ENCODE data around the gene MAN2A2.

The MAN2A2 gene

GRCh38 chr15:90876046-90876445 is 27.1 kb upstream of the MAN2A2 start:
- Histone ChIP-seq H3K9me2 (replicated peaks; ENCODE audit: control insufficient read depth, low read length) (no peaks in the 10 kb centered on the region), H3K4me1 (ENCODE audit: control insufficient read depth, low read length) (peaks cover 12% of the 10 kb centered on the region), H3K9me3 (ENCODE audit: control insufficient read depth, insufficient read depth, low read length) (no peaks in the 10 kb centered on the region), H3K79me2 (ENCODE audit: control insufficient read depth, low read length) (peaks cover 36% of the 10 kb centered on the region), H3F3A (ENCODE audit: control insufficient read depth, insufficient read depth) (no peaks in the 10 kb centered on the region), H3K4me3 (ENCODE audit: low read length) (no peak overlapping the region), H3K27ac (ENCODE audit: low read depth, low read length) (no peak overlapping the region), H3K27me3 (ENCODE audit: control insufficient read depth, low read length) (no peaks in the 10 kb centered on the region), H3K36me3 (ENCODE audit: control insufficient read depth, low read length) (peaks cover 32% of the 10 kb centered on the region), H3K4me2 (ENCODE audit: low read length) (no peak overlapping the region), H4K20me1 (ENCODE audit: control insufficient read depth, insufficient read depth, low read depth, low read length) (0 out of 2 replicates have a peak, but pooled peaks cover 5% of the 10 kb centered on the region)
- TF ChIP-seq EZH2phosphoT487 (IDR thresholded peaks at IDR 0.05; ENCODE audit: borderline replicate concordance, low read length), result no peak
- TF ChIP-seq, protein P1, sequence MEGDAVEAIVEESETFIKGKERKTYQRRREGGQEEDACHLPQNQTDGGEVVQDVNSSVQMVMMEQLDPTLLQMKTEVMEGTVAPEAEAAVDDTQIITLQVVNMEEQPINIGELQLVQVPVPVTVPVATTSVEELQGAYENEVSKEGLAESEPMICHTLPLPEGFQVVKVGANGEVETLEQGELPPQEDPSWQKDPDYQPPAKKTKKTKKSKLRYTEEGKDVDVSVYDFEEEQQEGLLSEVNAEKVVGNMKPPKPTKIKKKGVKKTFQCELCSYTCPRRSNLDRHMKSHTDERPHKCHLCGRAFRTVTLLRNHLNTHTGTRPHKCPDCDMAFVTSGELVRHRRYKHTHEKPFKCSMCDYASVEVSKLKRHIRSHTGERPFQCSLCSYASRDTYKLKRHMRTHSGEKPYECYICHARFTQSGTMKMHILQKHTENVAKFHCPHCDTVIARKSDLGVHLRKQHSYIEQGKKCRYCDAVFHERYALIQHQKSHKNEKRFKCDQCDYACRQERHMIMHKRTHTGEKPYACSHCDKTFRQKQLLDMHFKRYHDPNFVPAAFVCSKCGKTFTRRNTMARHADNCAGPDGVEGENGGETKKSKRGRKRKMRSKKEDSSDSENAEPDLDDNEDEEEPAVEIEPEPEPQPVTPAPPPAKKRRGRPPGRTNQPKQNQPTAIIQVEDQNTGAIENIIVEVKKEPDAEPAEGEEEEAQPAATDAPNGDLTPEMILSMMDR (IDR thresholded peaks at IDR 0.05; ENCODE audit: low read depth, low read length, poor library complexity, severe bottlenecking), result no peak

DNA sequence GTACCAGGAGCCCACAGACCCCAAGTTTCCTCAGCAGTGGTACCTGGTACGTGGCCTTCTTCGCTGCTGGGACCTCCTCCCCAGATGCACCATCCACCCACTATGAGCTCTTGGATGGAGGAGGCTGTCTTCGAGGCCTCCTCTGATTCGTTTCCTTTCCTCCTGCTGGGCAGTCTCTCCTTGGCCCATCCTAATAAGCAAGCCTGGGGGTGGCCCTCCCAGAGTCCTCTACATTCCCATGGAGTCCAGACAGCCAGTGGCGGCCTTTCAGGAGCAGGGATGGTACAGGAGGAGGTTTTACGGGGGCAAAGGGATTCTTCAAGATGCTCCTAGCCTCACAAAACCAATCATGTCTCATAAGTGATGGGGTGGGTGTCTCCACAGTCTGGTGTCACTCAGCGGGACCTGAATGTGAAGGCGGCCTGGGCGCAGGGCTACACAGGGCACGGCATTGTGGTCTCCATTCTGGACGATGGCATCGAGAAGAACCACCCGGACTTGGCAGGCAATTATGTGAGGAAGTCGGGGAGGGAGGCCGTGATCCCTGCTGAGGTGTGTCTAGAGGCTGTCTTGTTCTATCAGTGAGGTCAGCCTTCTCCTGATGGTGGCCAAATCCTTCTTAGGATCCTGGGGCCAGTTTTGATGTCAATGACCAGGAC is 26.5 kb upstream of the MAN2A2 start:
- no peaks in the 10 kb centered on the region for H3F3A ChIP-seq (ENCODE audit: control insufficient read depth, insufficient read depth)
- peaks cover 36% of the 10 kb centered on the region for H3K36me3 ChIP-seq (ENCODE audit: control insufficient read depth, low read length)
- no peak overlapping the region for H3K27ac ChIP-seq (ENCODE audit: low read depth, low read length)
- H3K79me2 ChIP-seq (ENCODE audit: control insufficient read depth, low read length), result peaks cover 36% of the 10 kb centered on the region
- no peaks in the 10 kb centered on the region for H3K9me2 ChIP-seq (replicated peaks; ENCODE audit: control insufficient read depth, low read length)
- TF ChIP-seq, protein P1 (IDR thresholded peaks at IDR 0.05; ENCODE audit: low read depth, low read length, poor library complexity, severe bottlenecking), result no peak
- TF ChIP-seq EZH2phosphoT487 (IDR thresholded peaks at IDR 0.05; ENCODE audit: borderline replicate concordance, low read length), result no peak
- H3K4me1 ChIP-seq (ENCODE audit: control insufficient read depth, low read length), result peaks cover 11% of the 10 kb centered on the region
- H3K27me3 ChIP-seq (ENCODE audit: control insufficient read depth, low read length), result no peaks in the 10 kb centered on the region
- no peaks in the 10 kb centered on the region for H3K9me3 ChIP-seq (ENCODE audit: control insufficient read depth, insufficient read depth, low read length)
- no peak overlapping the region for H3K4me2 ChIP-seq (ENCODE audit: low read length)
- no peak overlapping the region for H3K4me3 ChIP-seq (ENCODE audit: low read length)
- 0 out of 2 replicates have a peak, but pooled peaks cover 5% of the 10 kb centered on the region for H4K20me1 ChIP-seq (ENCODE audit: control insufficient read depth, insufficient read depth, low read depth, low read length)

DNA sequence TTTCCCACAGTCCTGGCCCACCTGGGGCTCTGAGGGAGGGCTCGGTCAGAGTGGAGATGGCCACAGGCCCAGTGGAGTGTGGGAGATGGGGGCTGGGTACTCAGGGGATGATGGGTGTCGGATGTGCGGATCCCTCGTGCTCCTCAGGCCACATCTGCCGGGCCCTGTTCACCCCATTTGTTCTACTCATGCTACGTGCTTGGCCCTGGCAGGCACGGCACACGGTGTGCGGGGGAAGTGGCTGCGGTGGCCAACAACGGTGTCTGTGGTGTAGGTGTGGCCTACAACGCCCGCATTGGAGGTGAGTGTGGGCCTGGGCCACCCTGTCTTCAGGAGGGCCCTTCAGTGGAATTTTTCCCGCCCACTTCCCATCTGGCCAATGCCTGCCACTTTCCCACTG is 25.8 kb upstream of the MAN2A2 start:
- no peaks in the 10 kb centered on the region for H3F3A ChIP-seq (ENCODE audit: control insufficient read depth, insufficient read depth)
- H3K27me3 ChIP-seq (ENCODE audit: control insufficient read depth, low read length), result no peaks in the 10 kb centered on the region
- H3K9me3 ChIP-seq (ENCODE audit: control insufficient read depth, insufficient read depth, low read length), result no peaks in the 10 kb centered on the region
- no peak for TF ChIP-seq EZH2phosphoT487 (IDR thresholded peaks at IDR 0.05; ENCODE audit: borderline replicate concordance, low read length)
- TF ChIP-seq, protein P1 (IDR thresholded peaks at IDR 0.05; ENCODE audit: low read depth, low read length, poor library complexity, severe bottlenecking), result no peak
- H3K4me1 ChIP-seq (ENCODE audit: control insufficient read depth, low read length), result peaks cover 9% of the 10 kb centered on the region
- H3K36me3 ChIP-seq (ENCODE audit: control insufficient read depth, low read length), result peaks cover 36% of the 10 kb centered on the region
- no peaks in the 10 kb centered on the region for H3K9me2 ChIP-seq (replicated peaks; ENCODE audit: control insufficient read depth, low read length)
- H4K20me1 ChIP-seq (ENCODE audit: control insufficient read depth, insufficient read depth, low read depth, low read length), result 0 out of 2 replicates have a peak, but pooled peaks cover 5% of the 10 kb centered on the region
- H3K4me3 ChIP-seq (ENCODE audit: low read length), result no peak overlapping the region
- H3K4me2 ChIP-seq (ENCODE audit: low read length), result no peak overlapping the region
- no peak overlapping the region for H3K27ac ChIP-seq (ENCODE audit: low read depth, low read length)
- H3K79me2 ChIP-seq (ENCODE audit: control insufficient read depth, low read length), result peaks cover 29% of the 10 kb centered on the region

Measured in DOHH2 (cell line).